ENCODE measurements around the gene MYH4. TPM values are rescaled to one million over a fixed set of nuclear protein-coding genes. Genes with fewer than 3 reads are reported as not detected.

Gene MYH4
- total and polyA plus RNA-seq, 2 of the 13 experiments (the other 11 are each of a cell fraction or from before 2014, with no cell fraction given) = 0.01 to 0.02 TPM

- Histone ChIP-seq H3K4me2 (ENCODE audit: low read depth, low read length) (no peak overlapping the region), H4K20me1 (ENCODE audit: insufficient read depth, low read length) (no peaks in the 10 kb centered on the region), H3K79me2 (ENCODE audit: insufficient read depth, low read length) (no peaks in the 10 kb centered on the region), H3K9me3 (ENCODE audit: low read length) (no peaks in the 10 kb centered on the region), H2AFZ (ENCODE audit: low read length) (no peak overlapping the region), H3K27ac (ENCODE audit: extremely low read length, insufficient read depth, low read length) (no peak overlapping the region), H3K4me1 (ENCODE audit: insufficient read depth, low read length) (no peaks in the 10 kb centered on the region), H3K4me3 (replicated peaks in 1 of 3; ENCODE audit: insufficient read depth in 1 of 3, low read depth in 2 of 3, low read length in 3 of 3) (no peak overlapping the region), H3K36me3 (replicated peaks in 1 of 2; ENCODE audit: control insufficient read depth in 1 of 2, insufficient read depth in 2 of 2, low read length in 2 of 2) (no peaks in the 10 kb centered on the region), H3K27me3 (ENCODE audit: control insufficient read depth in 1 of 2, insufficient read depth in 2 of 2, low read length in 2 of 2) (no peaks in the 10 kb centered on the region; a peak in 1 of 5 replicates), H3K9ac (ENCODE audit: insufficient read depth, low read depth, low read length) (no peak overlapping the region)
- no peak for DNase-seq (ENCODE audit: low spot score)
- no peak for TF ChIP-seq ISX (CRISPR knock-in tag; conservative IDR thresholded peaks at IDR 0.05)
- TF ChIP-seq GABPA (IDR thresholded peaks at IDR 0.05; ENCODE audit: low read depth, low read length) = no peak
- TF ChIP-seq GABPA (CRISPR knock-in tag; IDR thresholded peaks at IDR 0.05; ENCODE audit: low read depth) = no peak
- TF ChIP-seq, protein P1, sequence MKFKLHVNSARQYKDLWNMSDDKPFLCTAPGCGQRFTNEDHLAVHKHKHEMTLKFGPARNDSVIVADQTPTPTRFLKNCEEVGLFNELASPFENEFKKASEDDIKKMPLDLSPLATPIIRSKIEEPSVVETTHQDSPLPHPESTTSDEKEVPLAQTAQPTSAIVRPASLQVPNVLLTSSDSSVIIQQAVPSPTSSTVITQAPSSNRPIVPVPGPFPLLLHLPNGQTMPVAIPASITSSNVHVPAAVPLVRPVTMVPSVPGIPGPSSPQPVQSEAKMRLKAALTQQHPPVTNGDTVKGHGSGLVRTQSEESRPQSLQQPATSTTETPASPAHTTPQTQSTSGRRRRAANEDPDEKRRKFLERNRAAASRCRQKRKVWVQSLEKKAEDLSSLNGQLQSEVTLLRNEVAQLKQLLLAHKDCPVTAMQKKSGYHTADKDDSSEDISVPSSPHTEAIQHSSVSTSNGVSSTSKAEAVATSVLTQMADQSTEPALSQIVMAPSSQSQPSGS (CRISPR knock-in tag; IDR thresholded peaks at IDR 0.05) = no peak
- TF ChIP-seq SRSF9 (IDR thresholded peaks at IDR 0.05; ENCODE audit: borderline replicate concordance, insufficient read depth, low read depth, low read length, poor library complexity, severe bottlenecking) = no peak
- TF ChIP-seq ZBTB1 (CRISPR knock-in tag; IDR thresholded peaks at IDR 0.05; ENCODE audit: borderline replicate concordance) = no peak
- TF ChIP-seq NFATC3 (CRISPR knock-in tag; IDR thresholded peaks at IDR 0.05) = no peak
- TF ChIP-seq MTA1 (CRISPR knock-in tag; IDR thresholded peaks at IDR 0.05; ENCODE audit: borderline replicate concordance) = no peak
- no peak for TF ChIP-seq PCBP2 (optimal IDR thresholded peaks at IDR 0.05; ENCODE audit: low read depth, low read length, poor library complexity, severe bottlenecking)
- TF ChIP-seq, protein P2, sequence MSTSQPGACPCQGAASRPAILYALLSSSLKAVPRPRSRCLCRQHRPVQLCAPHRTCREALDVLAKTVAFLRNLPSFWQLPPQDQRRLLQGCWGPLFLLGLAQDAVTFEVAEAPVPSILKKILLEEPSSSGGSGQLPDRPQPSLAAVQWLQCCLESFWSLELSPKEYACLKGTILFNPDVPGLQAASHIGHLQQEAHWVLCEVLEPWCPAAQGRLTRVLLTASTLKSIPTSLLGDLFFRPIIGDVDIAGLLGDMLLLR (CRISPR knock-in tag; IDR thresholded peaks at IDR 0.05) = no peak
- no peak for TF ChIP-seq NONO (IDR thresholded peaks at IDR 0.05)
- TF ChIP-seq NONO (CRISPR knock-in tag; conservative IDR thresholded peaks at IDR 0.05) = no peak
- TF ChIP-seq THAP11 (CRISPR knock-in tag; IDR thresholded peaks at IDR 0.05) = no peak
- no peak for FAIRE-seq
- intact Hi-C loops (cut with micrococcal nuclease; ENCODE audit: unreplicated experiment) = no loop called here
- POLR2A ChIA-PET = no interaction called here
- in situ Hi-C loops (cut with HindIII; ENCODE audit: extremely low pct_ligation_motif_present, low pct_unique_long_range_greater_than_20kb) = no loop called here
- ATAC-seq = no peak
- no TSS peak for BruUV-seq (replicated peaks)
- CTCF ChIA-PET (ENCODE audit: low intra/inter-chr PET ratio, low total read pairs) = no interaction called here
- WGBS (ENCODE audit: low lambda C conversion rate) = 17% methylated on average over 4 of the region's 4 CpGs
Observed at GRCh38 chr17:10474536-10474935, 5.2 kb upstream of the MYH4 start.
